Stimulated activated CD4-positive, alpha-beta T cell treated with anti-CD3 and anti-CD28 coated beads, Interleukin-12 subunit alpha, Interleukin-12 subunit beta, amount 100 ng/mL, for 24 hours (primary cell): ENCODE measurements around the gene MACIR.

Source experiments
- DNase-seq, 2 experiments: peaks; one replicate each; pipeline ENCODE4 v3.0.0-alpha.2; 2020; ENCODE audit warnings: low read depth in 2 of 2

The MACIR gene

GRCh38 chr5:103291606-103292005 lies 33.0 kb downstream of the MACIR start:
- DNase-seq: no peak

- no peak for DNase-seq
These were observed 34.5 kb downstream of the MACIR start for GRCh38 chr5:103293099-103293498.

GRCh38 chr5:103293719-103294118 lies 35.2 kb downstream of the MACIR start:
- DNase-seq: no peak

GRCh38 chr5:103294906-103295305 lies 36.3 kb downstream of the MACIR start:
- no peak for DNase-seq

- no peak for DNase-seq
These were observed 36.9 kb downstream of the MACIR start for GRCh38 chr5:103295424-103295823.

GRCh38 chr5:103295871-103296270 lies 37.3 kb downstream of the MACIR start:
- DNase-seq: no peak

GRCh38 chr5:103298117-103298516 lies 39.6 kb downstream of the MACIR start:
- DNase-seq: no peak

GRCh38 chr5:103298607-103299188 lies 40.1 kb downstream of the MACIR start:
- no peak for DNase-seq

- DNase-seq: no peak
These were observed 47.2 kb downstream of the MACIR start for GRCh38 chr5:103305809-103306208.

GRCh38 chr5:103307470-103307869 lies 48.9 kb downstream of the MACIR start:
- DNase-seq: no peak

GRCh38 chr5:103308774-103309173 lies 50.2 kb downstream of the MACIR start:
- DNase-seq: no peak

GRCh38 chr5:103313056-103313455 lies 54.5 kb downstream of the MACIR start:
- no peak for DNase-seq

GRCh38 chr5:103315455-103315854 lies 56.9 kb downstream of the MACIR start:
- DNase-seq: no peak

GRCh38 chr5:103327451-103327850 lies 68.9 kb downstream of the MACIR start:
- DNase-seq: no peak

GRCh38 chr5:103327893-103328292 lies 69.3 kb downstream of the MACIR start:
- no peak for DNase-seq
